Heart left ventricle (tissue), 13 donors: ENCODE results near the gene CELF2.

ENCODE experiments used
- CTCF ChIP-seq, 12 donors: fragments of 200-600 bp; sonication (generic) in 4 of 12; IDR thresholded peaks; one replicate each; pipeline versions ENCODE4 v1.5.0 to v1.8.0; 2018 to 2022; ENCODE audit warnings: antibody characterized with exemption in 12 of 12, mild to moderate bottlenecking in 5 of 12
- POLR2A ChIP-seq, 2 donors: fragments of 450-650 bp; IDR thresholded peaks; one replicate each; pipeline ENCODE4 v1.6.1; 2017; ENCODE audit warnings: antibody characterized with exemption in 2 of 2, mild to moderate bottlenecking in 2 of 2, moderate library complexity in 2 of 2
- donor health status: ischemic (EF 13 %, LVEDD 7.1; RV severe dilation, severe dysfunction).
- donor health status: DM: no; HTN: yes; CAD: no.
- donor health status: DM: no; HTN: no; CAD: no.
- donor health status: ischemic (EF 25% LVEDD 6.9; RV normal size, moderate dysfunction).
- donor health status: ischemic (EF 25% LVEDD 5.7; RV mildly dilated, moderate dysfunction).
- donor health status: ischemic (EF 35%, LVEDD 5.7; RV mildly dilated, moderate dysfunction).
- donor health status: nonischemic (EF 11% LVEDD 7.7; RV severe dilation, severe dysfunction).
- donor health status: DM: yes; HTN: yes; CAD: no.
- donor health status: PGD.
- donor health status: ischemic (EF 29% LVEDD 5.4; RV normal size, mild dysfunction).
- donor health status: nonischemic (EF 23%, LVEDD 6.1; RV moderate dilation, normal function).

- no peak for TF ChIP-seq CTCF (IDR thresholded peaks at IDR 0.05)
- TF ChIP-seq POLR2A (IDR thresholded peaks at IDR 0.05), result no peak
Observed at GRCh38 chr10:10992072-10992471, 25.6 kb upstream of the CELF2 start.
